NCI-H1694 treated with DMSO at 0.1 percent for 48 hours (cell line): Measurements from ENCODE around the gene CTSA.
"Not testable (repeated sequence)": the region's sequence is repeated elsewhere in the genome, so short reads cannot be mapped to it uniquely, and the experiment has no call there.

Source experiments
- DNase-seq: peaks from one replicate; lab custom pipeline; 2025; lab: John Stamatoyannopoulos, UW

CTSA gene

GRCh38 chr20:45896641-45897161, 5.6 kb downstream of the CTSA start:
- no peak for DNase-seq

DNA sequence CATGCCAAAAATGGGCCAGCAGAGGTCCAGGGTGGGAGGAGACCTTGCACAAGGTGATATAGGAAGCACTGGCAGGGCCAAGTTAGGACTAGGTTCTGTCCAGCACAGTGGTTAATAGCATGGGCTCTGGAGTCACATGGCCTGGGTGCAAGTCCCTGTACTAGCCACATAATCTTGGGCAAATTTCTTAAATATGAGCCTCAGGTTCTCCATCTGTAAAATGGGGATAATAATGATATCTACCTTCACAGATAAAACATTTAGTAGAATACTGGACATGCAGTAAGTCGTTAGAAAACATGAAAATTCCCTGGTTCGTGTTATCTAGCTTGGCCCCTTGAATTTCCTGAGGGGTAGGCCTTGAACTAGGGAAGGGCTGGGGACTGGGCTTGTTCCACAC, 6.2 kb downstream of the CTSA start:
- no peak for DNase-seq

GRCh38 chr20:45897692-45898091, 6.6 kb downstream of the CTSA start:
- DNase-seq = no peak

DNA sequence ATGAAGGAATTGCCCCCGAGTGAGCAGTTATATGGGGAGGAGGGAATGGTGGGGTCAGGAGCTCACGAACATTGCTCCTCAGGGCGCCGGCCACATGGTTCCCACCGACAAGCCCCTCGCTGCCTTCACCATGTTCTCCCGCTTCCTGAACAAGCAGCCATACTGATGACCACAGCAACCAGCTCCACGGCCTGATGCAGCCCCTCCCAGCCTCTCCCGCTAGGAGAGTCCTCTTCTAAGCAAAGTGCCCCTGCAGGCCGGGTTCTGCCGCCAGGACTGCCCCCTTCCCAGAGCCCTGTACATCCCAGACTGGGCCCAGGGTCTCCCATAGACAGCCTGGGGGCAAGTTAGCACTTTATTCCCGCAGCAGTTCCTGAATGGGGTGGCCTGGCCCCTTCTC, 7.2 kb downstream of the CTSA start:
- DNase-seq = no peak

GRCh38 chr20:45899046-45899835, 8.1 kb downstream of the CTSA start:
- DNase-seq = no peak

GRCh38 chr20:45901332-45901731, 10.2 kb downstream of the CTSA start:
- DNase-seq = not testable (repeated sequence)

GRCh38 chr20:45902199-45902701, 11.1 kb downstream of the CTSA start:
- no peak for DNase-seq

- DNase-seq = no peak
Measured at GRCh38 chr20:45904583-45905504, 13.7 kb downstream of the CTSA start.

GRCh38 chr20:45905505-45906079, 14.5 kb downstream of the CTSA start:
- no peak for DNase-seq

DNA sequence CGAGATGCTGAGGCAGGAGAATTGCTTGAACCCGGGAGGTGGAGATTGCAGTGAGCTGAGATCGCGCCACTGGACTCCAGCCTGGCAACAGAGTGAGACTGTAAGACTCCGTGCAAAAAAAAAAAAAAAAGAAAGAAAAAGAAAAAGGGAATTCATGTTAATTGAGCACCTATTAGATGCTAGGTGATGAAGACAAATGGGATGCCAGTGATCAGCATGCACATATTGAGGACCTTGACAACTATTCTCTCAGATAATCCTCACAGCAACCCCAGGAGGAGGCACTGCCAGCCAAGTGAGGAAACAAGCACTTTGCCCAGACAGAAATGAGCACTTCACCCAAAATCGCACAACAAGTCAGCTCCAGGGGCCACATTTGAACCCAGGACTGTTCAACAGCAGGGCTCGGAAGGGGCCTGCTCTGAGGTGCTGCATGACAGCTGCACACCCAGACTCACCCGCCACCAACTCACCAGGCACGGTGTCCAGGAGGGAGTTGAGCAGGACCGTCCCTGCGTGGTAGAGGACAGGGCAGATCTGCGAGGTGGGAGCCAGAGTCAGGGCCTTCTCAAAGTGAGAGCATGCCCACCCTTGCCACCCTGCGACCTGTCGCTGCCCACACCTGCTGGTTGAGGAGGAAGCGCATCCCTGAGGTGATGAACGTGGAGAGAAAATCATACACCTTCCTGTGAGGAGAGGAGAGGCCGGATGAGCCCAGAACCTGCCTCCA, 16.2 kb downstream of the CTSA start:
- no peak for DNase-seq

- no peak for DNase-seq
Measured at GRCh38 chr20:45908084-45908483, 16.9 kb downstream of the CTSA start.

DNA sequence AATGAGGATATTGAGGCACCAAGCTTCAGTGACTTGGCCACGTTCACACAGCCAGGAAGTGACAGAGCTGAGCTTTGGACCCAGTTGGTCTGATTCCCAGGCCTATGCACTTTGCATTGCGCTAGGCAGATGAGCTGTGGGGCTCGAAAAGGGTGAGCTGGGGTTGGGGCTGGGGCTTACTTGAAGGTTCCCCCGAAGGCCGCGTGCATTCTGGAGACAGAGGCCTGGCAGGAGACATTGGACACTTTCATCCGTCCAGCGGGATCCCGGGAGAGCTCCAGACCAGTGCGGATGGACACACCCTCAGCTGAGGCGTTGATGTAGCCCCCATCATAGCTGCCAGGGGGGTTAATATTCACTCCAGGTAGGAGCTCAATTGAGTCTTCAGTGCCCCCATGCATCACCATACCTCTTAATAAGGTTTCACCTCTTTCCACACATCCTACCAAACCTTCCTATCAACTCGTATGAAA, 18.2 kb downstream of the CTSA start:
- DNase-seq = no peak

DNA sequence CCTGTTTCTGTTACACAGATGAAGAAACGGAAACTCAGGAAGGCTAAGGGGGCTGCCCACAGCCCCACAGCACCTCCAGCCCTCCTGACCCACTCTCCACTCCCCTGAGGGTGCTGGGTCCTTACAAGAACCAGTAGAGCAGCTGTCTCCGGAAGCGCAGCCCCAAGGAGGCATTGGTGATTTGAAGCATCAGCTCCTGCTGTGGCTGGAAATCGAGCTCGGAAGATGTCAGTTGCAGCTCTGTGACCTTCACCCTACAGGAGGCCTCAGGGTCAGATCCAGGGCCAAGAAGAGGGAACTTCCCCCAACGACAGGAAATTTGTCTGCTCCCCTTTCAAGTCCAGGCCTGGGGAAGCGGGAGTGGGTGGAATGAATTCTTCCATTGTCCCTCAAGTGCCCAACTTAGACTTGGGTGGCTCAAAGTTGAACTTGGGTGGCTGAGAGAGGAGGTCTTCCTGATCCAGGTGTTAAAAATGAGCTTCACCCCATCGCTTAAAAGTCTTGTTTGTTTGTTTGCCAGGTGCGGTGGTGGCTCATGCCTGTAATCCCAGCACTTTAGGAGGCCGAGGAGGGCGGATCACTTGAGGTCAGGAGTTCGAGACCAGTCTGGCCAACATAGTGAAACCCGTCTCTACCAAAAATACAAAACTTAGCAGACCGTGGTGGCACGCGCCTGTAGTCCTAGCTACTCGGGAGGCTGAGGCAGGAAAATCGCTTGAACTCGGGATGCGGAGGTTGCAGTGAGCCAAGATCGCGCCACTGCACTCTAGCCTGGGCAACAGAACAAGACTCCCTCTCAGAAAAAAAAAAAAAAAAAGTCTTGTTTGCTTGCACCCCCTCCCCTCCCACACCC, 18.9 kb downstream of the CTSA start:
- no peak for DNase-seq

- DNase-seq = no peak
Measured at GRCh38 chr20:45910670-45911485, 19.7 kb downstream of the CTSA start.

GRCh38 chr20:45911486-45912343, 20.6 kb downstream of the CTSA start, which contains the start of gene PLTP:
TSS of gene PLTP (minus strand) at chr20:45912155. CDS start at chr20:45911452, 703 bp downstream.
- peak; percentile 2 for DNase-seq

GRCh38 chr20:45912344-45912682, 21.2 kb downstream of the CTSA start:
- no peak for DNase-seq

- DNase-seq = no peak
Measured at GRCh38 chr20:45913116-45913515, 22.0 kb downstream of the CTSA start.

DNA sequence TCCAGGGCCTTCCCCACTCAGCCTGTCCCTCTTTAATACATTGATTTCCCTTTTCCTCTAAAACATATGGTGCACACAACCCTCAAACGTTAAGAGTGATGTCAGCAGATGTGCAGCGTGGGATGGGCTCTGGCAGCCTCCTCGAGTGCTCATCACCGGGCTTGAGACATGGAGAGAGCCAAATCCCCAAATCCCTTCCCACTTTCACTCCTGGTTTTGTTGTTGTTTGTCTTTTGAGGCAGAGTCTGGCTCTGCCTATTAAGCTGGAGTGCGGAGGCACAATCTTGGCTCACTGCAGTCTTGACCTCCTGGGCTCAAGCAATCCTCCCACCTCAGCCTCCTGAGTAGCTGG, 26.6 kb downstream of the CTSA start:
- no peak for DNase-seq
